CD4-positive, alpha-beta T cell treated with Interleukin-2 at 100 ng/mL for 4 hours (primary cell): ENCODE results near the gene SSTR5.

Experiments used
- DNase-seq: peaks from one replicate; pipeline ENCODE4 v3.0.0-alpha.2; 2020; ENCODE audit warnings: low spot score

SSTR5 gene

DNA sequence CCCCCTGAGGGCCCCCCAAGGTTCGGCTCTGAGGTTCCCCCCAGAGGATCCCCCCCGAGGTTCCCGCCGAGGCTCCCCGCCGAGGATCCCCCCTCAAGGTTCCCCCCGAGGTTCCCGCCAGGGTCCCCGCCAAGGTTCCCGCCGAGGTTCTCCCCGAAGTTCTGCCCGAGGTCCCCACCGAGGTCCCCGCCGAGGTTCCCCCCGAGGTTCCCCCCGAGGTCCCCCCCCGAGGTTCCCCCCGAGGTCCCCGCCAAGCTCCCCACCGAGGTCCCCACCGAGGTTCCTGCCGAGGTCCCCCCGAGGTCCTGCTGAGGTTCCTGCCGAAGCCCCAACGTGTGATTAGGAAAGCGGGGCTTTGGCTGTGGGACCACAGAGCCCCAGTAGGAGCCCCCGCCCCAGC, 32.2 kb upstream of the SSTR5 start:
- no peak for DNase-seq

DNA sequence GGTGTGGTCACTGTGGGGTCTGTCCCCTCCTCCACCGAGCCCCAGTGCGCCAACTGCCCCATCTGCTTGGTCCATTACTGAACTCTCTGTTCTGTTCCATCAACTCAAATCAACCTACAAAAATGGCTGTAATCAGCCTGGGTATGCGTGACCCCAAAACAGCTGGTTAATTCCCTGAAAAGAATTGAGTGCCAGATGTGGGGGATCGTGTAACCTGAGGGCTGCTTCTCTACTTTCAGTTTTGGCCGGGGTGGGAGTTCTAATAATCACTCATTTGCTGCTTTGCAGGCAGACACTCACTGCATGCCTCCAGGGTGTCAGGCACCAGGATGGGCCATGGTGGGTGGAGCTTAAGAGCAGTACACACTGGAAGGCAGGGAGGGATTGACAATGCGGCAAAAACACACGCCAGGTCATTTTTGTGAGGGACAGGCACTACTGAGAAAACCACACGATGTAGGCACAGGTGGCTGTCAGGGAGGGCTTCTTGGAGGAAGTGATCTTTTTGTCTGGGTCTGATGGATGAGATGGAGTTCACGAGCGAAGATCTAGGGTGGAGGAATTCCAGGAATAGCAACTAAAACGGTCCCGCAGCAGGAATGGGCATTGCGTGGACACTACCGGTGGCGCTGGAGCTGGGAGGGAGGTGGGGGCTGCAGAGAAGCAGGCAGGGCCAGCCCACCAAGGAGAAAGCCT, 30.4 kb upstream of the SSTR5 start:
- no peak for DNase-seq

DNA sequence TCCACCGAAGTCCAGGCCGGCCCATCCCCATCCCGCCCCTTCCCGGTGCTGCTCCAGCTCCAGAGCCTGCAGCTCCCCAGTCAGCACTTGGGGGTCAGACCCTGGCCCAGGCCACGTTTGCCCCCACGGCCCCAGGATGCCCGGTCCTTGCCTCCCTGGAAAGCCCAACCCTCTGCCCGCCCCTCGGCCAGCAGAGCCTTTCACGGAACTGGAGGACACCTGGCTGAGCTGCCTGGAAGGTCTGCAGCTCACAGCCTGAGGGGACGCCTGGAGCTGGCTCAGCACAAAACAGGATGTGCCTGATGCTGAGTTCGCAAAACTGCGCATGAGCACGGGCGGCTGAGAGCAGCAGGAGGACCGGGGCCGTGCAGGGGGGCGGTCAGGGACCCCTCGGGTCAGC, 29.7 kb upstream of the SSTR5 start:
- no peak for DNase-seq

DNA sequence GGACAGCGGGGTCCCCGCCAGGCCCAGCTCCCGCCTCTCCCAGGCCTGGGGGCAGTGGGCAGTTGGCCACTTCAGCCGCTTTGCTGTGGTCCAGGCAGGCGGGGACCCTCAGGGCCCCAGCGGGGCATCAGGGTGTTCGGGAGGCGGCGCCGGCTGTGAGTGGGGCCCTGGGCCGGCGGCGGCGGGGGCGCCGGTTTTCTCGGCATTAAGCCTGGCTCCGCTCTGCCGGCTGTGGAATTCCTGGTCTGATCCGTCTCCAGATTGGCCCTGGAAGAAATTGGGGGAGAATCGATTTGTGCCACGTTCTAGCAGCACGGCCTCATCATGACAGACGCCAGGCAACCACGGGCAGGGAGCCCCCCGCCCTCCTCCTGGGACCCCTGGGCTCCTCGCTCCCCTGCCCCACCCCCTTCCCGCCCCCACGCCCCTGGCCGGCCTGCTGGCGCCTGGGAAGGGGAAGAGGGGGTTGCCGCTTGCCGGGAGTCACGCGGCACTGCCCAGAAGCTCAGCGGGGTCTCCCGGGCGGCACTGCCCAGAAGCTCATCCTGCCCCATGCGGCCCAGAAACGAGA, 28.6 kb upstream of the SSTR5 start:
- no peak for DNase-seq

DNA sequence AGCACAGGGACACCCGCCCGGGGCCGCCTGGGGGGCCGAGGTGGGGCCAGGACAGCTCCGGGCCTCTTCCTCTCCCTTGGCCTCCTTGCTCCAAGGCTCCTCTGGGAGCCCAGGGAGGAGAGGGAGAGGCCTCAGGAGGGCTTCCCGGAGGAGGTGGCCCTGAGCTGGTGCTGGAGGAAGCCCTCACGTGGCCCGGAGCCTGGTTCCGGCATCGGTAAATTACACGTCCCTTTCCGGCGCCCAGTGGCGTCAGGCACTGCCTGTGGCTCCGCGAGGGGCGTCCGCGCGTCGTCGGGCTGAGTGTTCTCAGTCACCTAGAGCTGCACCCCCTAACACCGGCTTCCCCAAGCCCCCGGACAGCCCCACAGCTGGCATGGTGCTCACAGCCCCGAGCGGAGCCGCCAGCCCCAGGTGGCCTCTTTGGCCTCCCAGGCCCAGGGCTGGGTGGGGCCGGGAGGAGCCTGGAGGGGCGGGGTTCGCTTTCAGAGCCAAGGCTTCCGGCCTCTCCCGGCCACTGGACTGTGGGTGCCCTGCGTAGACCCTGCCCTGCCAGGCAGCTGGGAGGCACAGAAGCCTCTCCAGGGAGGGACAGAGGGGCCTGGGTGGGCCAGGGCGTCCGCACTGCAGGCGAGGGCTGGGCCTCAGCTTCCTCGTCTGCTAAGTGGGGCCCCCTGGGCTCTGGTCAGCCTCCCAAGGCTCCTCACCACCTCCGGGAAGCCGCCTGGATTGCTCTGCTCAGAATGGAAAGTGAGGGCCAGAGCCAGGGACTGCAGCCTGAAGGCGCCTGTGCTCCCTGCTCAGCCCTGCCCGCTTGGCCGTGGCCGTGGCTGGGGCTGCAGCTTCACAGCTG, 27.9 kb upstream of the SSTR5 start:
- no peak for DNase-seq

DNA sequence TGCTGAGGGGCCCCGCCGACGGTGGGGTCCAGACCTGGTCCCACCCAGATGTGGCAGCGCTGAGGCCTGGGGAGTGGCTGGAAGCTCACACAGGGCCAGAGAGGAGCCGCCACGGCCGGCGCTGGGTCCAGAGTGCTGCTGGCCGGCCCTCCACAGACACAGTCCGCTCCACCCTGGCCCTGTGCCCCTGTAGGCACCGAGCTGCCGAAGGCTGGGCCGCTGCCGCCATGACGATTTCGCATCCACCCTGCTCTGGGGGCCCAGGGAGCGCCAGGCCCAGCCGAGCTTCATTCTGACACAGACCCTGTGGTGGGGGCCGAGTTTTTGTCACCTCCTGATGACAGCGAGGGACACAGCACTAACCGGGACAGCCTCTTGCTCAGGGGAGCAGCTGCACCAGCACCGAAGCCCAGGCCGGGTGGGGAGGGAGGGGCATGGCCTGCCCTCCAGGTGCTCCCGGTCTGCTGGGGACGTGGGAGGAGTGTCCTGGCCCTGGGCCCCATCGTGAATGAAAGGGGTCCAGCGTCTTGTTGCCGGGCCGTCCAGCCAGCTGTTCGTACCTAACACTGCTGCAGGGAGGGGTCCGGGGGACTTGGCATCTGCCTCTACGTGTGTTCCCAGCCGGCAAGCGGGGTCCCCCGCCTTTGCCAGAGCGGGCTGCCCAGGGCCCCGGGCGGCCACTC, 27.1 kb upstream of the SSTR5 start:
- no peak for DNase-seq

DNA sequence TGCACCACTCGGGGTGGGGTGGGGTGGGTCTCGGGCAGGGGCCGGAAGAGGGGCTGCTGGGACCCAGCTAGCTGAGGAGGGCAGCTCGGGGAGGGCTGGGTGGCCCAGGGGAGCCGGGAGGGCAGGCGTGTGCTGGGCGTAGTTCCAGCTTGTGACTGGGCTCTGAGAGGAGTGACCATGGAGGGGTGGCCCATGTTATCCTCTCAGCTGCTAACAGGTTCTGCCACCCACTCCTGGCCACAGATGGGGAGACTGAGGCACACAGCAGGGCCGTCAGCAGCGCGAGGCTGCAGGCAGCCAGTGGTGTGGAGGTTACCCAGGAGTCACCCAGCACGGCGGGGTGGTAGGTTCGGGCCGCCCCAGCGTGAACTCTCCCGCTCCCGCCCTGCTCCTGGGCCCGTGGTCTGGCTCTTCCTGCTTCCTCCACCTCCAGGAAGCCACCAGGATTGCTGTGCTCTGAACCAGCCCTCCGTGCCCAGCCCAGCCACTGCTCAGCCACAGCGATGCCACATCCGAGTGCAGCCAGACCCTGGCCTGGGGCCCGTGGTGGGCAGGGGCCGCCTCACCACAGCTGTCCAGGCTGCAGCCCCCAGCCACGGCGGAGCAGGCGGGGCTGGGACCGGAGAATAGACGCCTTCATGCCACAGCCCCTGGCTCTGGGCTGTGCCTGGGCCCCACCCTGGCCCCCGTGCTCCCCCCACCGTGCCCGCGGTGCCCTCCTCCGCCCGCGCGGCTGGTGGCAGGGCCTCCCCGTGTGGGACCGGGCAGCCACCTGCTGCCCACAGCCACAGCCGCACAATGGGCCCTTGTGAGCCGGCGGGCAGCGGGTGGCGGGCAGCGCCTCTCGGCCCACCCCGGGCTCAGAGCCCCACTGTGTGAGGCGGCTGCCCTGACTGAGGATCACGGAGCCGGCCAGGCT, 26.3 kb upstream of the SSTR5 start:
- no peak for DNase-seq

DNA sequence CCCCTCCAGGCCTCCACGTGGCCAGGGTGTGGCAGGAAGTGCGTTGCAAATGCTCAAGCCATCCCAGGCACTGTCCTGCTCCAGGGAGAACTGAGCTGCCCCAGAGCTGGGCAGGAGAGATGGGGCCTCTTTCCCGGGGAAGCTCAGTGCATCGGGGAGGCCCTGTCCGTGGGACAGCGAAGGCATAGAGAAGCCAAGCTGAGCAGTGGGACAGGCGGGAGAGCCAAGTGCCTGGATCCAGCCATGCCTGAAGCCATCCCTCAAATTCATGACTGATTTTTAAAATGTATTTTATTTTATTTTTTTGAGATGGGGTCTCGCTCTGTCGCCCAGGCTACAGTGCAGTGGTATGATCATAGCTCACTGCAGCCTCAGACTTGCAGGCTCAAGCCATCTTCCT, 25.4 kb upstream of the SSTR5 start:
- DNase-seq: no peak

DNA sequence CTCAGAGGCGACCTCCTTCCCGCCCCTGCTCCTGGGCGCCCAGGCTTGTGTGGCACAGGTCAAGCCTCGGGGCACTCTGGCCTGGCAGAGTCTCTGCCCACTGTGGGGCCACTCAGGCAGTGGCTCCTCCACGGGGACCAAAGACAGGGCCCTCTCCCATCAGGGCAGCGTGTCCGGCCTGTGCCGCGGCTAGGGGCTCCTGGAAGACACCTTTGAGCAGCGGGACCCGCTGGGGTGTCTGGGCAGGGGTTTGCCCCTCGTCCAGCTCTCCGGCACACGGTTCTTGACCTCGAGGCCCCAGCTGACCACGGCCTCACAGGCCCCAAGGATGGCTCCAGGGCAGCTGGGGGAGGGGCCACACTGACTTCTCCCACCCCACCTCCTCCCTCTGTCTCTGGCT, 24.7 kb upstream of the SSTR5 start:
- DNase-seq: no peak

DNA sequence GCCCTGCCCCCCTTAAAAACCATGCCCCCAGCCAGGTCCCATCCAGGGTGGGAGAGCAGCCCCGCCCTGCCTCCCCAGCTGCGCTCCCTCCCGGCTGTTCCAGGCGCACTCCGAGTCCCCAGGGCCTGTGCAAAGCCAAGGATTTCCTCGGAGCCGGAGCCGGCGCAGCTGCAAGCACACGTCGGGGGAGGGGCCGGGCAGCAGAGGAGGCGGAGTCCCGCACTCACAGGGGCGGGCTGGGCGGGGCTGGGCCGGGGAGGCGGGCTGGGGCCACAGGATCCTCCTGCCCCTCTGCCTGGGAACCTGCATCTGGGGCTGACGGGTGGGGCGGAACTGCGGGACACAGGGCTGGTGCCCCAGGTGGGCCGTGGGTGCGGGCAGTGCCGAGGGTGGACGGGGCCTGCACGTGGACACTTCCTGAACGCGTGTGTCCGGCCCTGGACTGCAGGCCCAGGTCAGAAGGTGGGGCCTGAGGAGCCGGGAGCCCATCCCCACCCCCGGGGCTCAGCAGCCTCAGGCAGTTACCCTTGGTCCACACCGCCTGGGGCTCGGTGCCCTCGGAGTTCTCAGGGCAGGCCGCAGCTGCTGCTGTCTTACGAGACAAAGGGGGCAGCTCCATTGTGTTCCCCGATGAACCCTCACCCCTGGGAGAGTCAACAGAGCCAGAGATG, 24.0 kb upstream of the SSTR5 start:
- DNase-seq: no peak

DNA sequence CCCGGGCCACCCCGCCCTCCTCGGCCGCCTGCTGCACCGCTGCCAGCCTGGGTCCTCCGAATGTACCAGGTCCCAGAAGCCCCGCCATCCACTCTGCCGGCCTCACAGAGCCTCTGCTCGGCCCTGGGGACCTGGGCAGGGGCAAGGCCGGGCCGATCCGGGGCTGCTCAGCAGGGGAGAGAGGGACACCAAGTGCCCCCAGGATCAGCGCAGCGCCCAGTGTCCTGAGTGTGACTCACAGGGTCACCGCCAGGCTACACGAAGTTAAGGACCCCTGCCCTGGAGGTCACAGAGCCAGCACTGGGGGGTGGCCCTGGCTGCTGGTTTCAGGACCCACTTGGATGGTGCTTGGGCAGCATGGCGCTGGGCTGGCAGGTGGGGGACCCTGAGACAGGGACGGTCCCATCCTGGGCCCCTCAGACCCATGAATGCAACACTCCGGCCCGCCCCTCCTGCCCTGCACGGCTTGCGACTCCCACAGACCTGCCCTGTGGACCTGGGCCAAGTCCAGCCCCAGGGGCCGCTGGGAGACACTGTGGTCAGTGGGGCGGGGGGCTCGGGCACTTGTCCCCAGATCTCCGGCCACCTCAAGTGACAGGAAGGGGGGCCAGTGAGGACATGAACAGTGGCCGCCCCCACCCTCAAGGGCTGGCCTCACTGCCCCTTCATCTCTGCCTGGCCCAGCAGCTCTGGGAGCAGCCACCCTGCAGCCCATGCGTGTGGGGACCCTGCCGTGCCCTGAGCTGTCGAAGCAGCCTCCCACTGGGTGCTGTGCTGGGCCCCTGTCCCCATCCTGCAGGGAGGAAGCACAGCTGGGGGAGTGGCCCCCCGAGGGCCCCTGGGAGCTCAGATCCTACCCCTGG, 23.2 kb upstream of the SSTR5 start:
- DNase-seq: no peak

DNA sequence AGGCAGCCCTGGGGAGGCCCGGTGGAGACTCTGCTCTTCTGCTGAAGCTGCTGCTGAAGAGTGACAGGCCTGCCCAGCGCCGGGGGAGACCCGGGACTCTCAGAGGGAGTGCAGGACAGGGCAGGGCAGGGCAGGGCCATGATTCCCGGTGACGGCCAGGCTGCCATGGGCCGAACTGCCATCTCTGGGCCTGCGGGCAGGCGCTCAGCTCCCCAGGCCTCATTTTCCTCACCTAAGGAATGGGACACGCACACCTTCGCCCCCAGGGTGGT, 22.6 kb upstream of the SSTR5 start:
- no peak for DNase-seq

DNA sequence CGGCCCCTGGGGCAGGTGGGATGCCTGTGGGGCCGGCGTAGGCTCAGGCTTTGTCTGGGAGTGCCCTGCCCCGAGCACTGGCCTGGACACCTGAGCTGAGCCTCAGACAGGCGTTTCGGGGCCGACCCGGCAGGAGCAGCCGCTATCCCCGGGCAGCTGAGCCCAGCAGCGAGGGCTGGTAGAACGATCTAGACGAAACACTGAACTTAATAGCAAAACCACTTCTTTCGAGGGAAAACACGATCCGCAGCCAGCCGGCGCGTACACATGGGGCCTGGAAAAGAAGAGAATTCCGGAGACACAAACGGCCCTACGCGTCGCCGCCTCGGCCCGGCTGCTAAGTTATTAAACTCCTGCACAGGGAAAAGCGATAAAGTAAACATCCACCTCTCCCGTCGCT, 22.0 kb upstream of the SSTR5 start:
- no peak for DNase-seq

DNA sequence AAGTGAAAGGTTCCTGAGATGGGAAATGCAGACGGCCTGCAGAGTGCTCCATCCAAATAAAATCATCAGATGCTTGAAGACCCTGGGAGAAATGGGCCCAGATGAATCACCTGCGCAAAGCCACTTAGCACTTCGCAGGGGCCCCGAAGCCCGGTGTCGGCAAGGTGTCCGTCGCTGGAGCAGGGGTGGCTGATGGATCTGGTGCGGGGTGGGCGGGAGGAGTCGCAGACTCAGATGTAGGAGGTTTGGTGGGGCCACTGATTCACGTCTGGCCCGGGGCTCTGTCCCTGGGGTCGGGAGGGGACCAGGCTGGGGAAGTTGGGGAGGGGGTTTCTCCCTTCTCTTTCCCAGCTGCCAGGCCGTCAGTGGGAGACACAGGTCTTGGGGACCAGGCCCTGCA, 21.6 kb upstream of the SSTR5 start:
- no peak for DNase-seq

DNA sequence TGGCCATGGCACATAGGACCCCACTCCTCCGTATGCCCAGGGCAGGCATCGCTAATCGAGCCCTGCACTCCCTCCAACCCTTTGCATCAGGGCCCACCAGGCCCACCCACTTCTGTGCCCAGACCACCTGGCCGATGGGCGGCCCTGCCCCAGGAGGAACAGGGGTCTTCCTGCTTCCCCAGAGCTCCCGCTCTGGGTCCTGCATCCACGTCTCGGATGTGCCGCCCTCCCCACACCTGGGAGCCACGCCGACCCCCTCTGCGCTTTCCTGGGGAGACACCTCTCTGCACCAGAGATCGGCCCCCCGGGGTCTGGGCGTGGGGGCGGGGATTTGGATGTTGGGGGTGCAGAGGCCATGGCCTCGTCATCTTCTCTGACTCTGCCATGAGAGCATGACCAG, 21.1 kb upstream of the SSTR5 start:
- DNase-seq: no peak

DNA sequence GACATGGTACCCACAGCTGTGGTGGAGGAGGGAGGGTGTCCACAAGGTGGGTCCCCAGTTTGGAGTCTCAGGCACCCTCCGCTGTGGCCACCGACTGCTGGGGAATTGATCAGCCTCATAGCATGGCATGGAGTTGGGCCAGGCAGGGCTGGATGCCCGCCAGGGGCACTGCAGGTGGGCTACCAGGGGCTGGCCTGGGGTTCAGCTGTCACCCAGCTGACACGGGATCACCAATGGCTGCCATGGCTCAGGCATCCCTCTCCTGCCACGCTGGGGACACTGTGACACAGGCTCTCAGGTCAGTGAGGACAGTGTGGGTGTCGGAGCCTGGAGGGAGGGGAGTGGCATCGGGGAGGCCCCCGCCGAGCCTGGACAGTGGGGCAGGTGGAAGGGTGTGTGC, 19.8 kb upstream of the SSTR5 start:
- no peak for DNase-seq

DNA sequence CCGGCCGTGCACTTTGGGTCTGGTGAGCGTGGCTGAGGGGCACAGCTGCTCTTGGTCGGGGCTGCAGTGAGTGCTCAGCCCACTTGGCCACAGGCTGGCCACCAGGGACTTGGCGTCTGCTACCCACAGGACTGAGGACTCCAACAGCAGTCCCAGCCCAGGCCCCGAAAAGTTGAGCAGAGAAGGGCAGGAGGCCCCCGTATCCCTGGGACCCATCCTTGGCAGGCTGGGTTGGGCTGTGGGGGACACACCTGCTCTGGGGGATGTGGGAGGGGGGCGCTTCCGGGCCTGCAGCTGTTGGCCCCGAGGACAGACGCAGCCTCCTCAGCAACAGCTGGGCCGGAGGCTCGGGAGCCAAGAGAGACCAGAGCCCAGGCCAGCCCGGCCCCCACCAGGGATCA, 19.4 kb upstream of the SSTR5 start:
- DNase-seq: no peak

DNA sequence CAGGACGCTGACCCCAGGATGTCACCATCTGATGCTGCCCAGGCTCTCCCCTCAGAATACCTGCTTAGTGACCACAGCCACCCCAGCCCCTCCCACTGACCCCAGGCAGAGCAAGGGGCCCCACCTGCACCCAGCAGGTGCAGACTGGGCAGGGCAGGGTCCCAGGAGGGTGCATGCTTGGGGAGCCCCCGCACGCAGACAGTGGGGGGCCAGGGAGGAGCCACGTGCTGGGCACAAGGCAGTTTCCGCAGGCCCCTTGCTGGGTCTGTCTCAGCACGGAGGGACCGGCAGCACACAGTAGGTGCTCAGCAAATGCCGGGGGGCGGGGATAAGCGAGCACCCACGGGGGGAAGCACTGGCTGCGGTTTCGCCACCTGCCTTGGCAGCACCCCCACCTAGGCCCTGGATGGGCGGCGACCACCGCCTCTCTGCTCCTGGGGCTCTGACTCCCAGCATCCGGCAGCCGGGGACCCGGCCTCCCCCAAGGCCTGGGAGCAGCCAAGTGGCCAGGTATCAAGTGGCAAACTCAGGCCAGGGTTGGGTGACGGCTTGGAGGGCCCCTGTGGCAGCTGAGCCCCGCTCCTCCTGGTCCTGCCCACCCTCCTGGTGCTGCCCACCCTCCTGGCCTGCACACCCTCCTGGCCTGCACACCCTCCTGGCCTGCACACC, 18.7 kb upstream of the SSTR5 start:
- no peak for DNase-seq

DNA sequence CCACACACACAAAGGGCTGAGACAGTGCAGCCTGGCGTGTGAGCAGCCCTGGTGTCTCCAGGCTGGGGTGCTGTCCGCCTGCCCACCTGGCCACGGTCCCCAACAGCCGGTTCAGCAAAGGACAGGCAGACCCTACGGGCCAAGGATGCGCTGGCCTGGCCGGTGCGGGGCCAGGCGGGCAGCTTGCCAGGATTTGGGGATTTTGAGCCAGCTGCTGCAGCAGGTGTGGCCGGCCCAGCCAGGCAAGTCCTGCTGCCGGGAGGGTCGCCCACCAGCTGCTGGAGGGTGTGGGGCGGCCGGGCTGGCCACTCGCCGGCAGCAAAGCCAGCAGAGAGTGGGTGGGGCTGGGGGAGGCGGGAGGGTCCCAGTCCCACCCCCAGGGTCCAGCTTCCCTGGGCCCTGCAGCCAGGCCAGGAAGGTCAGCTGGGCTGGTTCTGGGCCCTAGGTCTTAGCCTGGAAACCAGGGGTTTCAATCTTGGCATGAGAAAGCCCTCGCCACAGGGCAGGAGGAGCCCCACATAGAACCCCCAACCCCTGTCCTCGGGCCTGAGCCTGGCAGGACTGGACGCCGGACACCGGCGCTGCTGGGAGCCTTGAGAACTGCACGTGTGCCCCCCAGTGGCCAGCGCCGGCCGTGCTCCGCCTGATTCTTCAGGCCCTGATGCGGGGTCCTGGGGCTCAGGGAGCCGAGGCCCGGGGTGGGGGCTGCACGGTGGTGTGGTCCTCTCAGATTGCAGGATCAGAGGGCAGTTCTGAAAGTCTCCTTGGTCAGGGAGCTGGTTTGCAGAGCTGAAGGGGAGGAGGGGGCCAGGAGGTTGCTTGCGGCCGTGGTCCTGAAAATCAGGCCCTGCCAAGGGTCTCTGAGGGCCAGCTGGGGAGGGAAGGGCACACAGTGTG, 17.6 kb upstream of the SSTR5 start:
- DNase-seq: peak; percentile 2
